PC-3 (cell line): ENCODE results near the gene BBS2.

Source experiments
- CTCF ChIP-seq: fragments of 300-600 bp; sonication (generic); conservative IDR thresholded peaks from 2 replicates; pipeline ENCODE4 v1.5.1; 2017; ENCODE audit warnings: antibody characterized with exemption, low read depth, mild to moderate bottlenecking, low read length
- EZH2phosphoT487 ChIP-seq: fragments of 300-600 bp; sonication (generic); IDR thresholded peaks from 2 replicates; pipeline ENCODE4 v1.6.1; 2018; ENCODE audit warnings: mild to moderate bottlenecking, antibody characterized with exemption, low read length, borderline replicate concordance

GRCh38 chr16:56518425-56518824, 1.4 kb downstream of the BBS2 start:
- TF ChIP-seq CTCF (no peak), EZH2phosphoT487 (no peak)
